MM.1S (cell line): Measurements from ENCODE around the gene SETD3.

Experiments
- DNase-seq: peaks from one replicate; pipeline ENCODE4 v3.0.0-alpha.2; 2015
- H2AFZ ChIP-seq: fragments of 300-600 bp; sonication (generic); 2 replicates; pipeline ENCODE4 v1.6.0; 2016; ENCODE audit warnings: antibody characterized with exemption, low read length
- H3F3A ChIP-seq: fragments of 300-600 bp; sonication (generic); 2 replicates; pipeline ENCODE4 v1.6.1; 2016; ENCODE audit warnings: mild to moderate bottlenecking, antibody characterized with exemption, low read length, moderate library complexity, mixed read lengths; ENCODE audit not compliant: insufficient read depth
- H3K27ac ChIP-seq: fragments of 300-600 bp; sonication (generic); 2 replicates; pipeline ENCODE4 v1.5.1; 2016; ENCODE audit warnings: mild to moderate bottlenecking, low read length
- H3K27me3 ChIP-seq: fragments of 300-600 bp; sonication (generic); replicated peaks from 2 replicates; pipeline ENCODE4 v1.6.0; 2016; ENCODE audit warnings: low read length; ENCODE audit not compliant: insufficient read depth
- H3K36me3 ChIP-seq: fragments of 300-600 bp; sonication (generic); replicated peaks from 2 replicates; pipeline ENCODE4 v1.6.1; 2016; ENCODE audit warnings: mild to moderate bottlenecking, low read length, mixed read lengths; ENCODE audit not compliant: insufficient read depth
- H3K4me1 ChIP-seq: fragments of 300-600 bp; sonication (generic); 2 replicates; pipeline ENCODE4 v1.6.1; 2016; ENCODE audit warnings: low read length, mixed read lengths
- H3K4me2 ChIP-seq: fragments of 300-600 bp; sonication (generic); 2 replicates; pipeline ENCODE4 v1.6.0; 2016; ENCODE audit warnings: low read depth, low read length
- H3K4me3 ChIP-seq: fragments of 300-600 bp; sonication (generic); 2 replicates; pipeline ENCODE4 v1.5.1; 2016; ENCODE audit warnings: low read length, mixed read lengths
- H3K79me2 ChIP-seq: fragments of 300-600 bp; sonication (generic); 2 replicates; pipeline ENCODE4 v1.6.1; 2016; ENCODE audit warnings: mixed run types, low read length, mixed read lengths
- H3K9ac ChIP-seq: fragments of 300-600 bp; sonication (generic); 2 replicates; pipeline ENCODE4 v1.6.1; 2016; ENCODE audit warnings: low read length, mixed read lengths
- H3K9me2 ChIP-seq: fragments of 300-600 bp; sonication (generic); replicated peaks from 2 replicates; pipeline ENCODE4 v1.6.1; 2016; ENCODE audit warnings: mild to moderate bottlenecking, low read length, mixed read lengths; ENCODE audit not compliant: insufficient read depth
- H3K9me3 ChIP-seq: fragments of 300-600 bp; sonication (generic); replicated peaks from 2 replicates; pipeline ENCODE4 v1.6.1; 2016; ENCODE audit warnings: mild to moderate bottlenecking, low read length, mixed read lengths; ENCODE audit not compliant: insufficient read depth
- H4K20me1 ChIP-seq: fragments of 300-600 bp; sonication (generic); 2 replicates; pipeline ENCODE4 v1.6.1; 2016; ENCODE audit warnings: mild to moderate bottlenecking, low read length, moderate library complexity, mixed read lengths; ENCODE audit not compliant: insufficient read depth
- EZH2 ChIP-seq: fragments of 300-600 bp; sonication (generic); optimal IDR thresholded peaks from 2 replicates; pipeline ENCODE3; 2017; ENCODE audit warnings: low read depth, mild to moderate bottlenecking, antibody characterized with exemption, low read length, mixed read lengths
- EZH2phosphoT487 ChIP-seq: fragments of 300-600 bp; sonication (generic); IDR thresholded peaks from 2 replicates; pipeline ENCODE4 v1.6.1; 2018; ENCODE audit warnings: antibody characterized with exemption, low read length
- TF ChIP-seq, protein P1 (sequence below): fragments of 300-600 bp; sonication (generic); IDR thresholded peaks from 2 replicates; pipeline ENCODE4 v1.5.1; 2016; ENCODE audit warnings: antibody characterized with exemption, low read length, mixed read lengths

The SETD3 gene

DNA sequence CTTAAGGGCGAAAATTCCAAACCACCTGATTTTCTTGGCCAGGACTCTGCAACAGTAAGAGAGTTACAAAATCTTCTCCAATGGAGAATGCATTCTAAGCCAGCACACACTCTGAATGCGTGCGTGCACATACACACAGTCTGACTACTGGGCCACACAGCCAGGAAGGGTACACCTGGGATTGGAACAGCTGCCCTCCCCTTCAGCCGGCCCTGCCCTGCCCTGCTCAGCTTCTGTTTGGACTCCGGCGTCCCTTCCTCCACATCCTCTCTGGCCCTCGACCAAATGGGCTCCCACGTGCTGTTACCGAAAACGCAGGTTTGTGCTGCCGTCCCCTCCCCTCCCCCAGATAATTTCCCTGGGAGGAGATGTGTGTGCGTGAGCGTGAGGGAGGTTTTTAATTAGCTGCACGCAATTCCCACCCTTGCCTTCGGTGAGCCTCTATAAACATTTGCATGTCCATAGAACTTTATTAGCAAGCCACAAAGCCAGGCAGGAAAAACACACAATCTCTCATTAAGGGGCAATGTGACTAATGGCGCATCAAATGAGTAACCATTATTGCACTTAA, 43.5 kb upstream of the SETD3 start:
- no peaks in the 10 kb centered on the region for H3K4me1 ChIP-seq

GRCh38 chr14:99523704-99524055, 43.0 kb upstream of the SETD3 start:
- no peaks in the 10 kb centered on the region for H3K9me3 ChIP-seq
- no peak overlapping the region for H3K4me2 ChIP-seq
- no peaks in the 10 kb centered on the region for H3K36me3 ChIP-seq
- no peaks in the 10 kb centered on the region for H3K79me2 ChIP-seq
- no peak for DNase-seq
- H3K9ac ChIP-seq = no peak overlapping the region
- TF ChIP-seq EZH2 (no peak), EZH2phosphoT487 (no peak)
- TF ChIP-seq, protein P1, sequence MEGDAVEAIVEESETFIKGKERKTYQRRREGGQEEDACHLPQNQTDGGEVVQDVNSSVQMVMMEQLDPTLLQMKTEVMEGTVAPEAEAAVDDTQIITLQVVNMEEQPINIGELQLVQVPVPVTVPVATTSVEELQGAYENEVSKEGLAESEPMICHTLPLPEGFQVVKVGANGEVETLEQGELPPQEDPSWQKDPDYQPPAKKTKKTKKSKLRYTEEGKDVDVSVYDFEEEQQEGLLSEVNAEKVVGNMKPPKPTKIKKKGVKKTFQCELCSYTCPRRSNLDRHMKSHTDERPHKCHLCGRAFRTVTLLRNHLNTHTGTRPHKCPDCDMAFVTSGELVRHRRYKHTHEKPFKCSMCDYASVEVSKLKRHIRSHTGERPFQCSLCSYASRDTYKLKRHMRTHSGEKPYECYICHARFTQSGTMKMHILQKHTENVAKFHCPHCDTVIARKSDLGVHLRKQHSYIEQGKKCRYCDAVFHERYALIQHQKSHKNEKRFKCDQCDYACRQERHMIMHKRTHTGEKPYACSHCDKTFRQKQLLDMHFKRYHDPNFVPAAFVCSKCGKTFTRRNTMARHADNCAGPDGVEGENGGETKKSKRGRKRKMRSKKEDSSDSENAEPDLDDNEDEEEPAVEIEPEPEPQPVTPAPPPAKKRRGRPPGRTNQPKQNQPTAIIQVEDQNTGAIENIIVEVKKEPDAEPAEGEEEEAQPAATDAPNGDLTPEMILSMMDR = no peak
- no peaks in the 10 kb centered on the region for H3F3A ChIP-seq
- no peak overlapping the region for H3K4me3 ChIP-seq
- no peaks in the 10 kb centered on the region for H3K27me3 ChIP-seq
- no peak overlapping the region for H2AFZ ChIP-seq
- no peaks in the 10 kb centered on the region for H3K4me1 ChIP-seq
- no peaks in the 10 kb centered on the region for H4K20me1 ChIP-seq
- H3K27ac ChIP-seq = no peak overlapping the region
- no peaks in the 10 kb centered on the region for H3K9me2 ChIP-seq

More for the DNA sequence above, 43.5 kb upstream of the SETD3 start:
- Histone ChIP-seq H2AFZ (no peak overlapping the region), H3K36me3 (no peaks in the 10 kb centered on the region), H3K79me2 (no peaks in the 10 kb centered on the region), H3K27me3 (no peaks in the 10 kb centered on the region), H3K27ac (no peak overlapping the region), H3K9me2 (no peaks in the 10 kb centered on the region), H3K4me3 (no peak overlapping the region), H3K9me3 (no peaks in the 10 kb centered on the region), H3F3A (no peaks in the 10 kb centered on the region), H3K4me2 (no peak overlapping the region), H3K9ac (no peak overlapping the region), H4K20me1 (no peaks in the 10 kb centered on the region)
- TF ChIP-seq EZH2phosphoT487 = no peak
- TF ChIP-seq EZH2 = no peak
- TF ChIP-seq, protein P1 = no peak
- DNase-seq = no peak

GRCh38 chr14:99522934-99523703, 42.5 kb upstream of the SETD3 start:
- H3K36me3 ChIP-seq = no peaks in the 10 kb centered on the region
- no peaks in the 10 kb centered on the region for H3K4me1 ChIP-seq
- DNase-seq = no peak
- H2AFZ ChIP-seq = no peak overlapping the region
- H3F3A ChIP-seq = no peaks in the 10 kb centered on the region
- TF ChIP-seq EZH2phosphoT487 = no peak
- TF ChIP-seq, protein P1 = no peak
- TF ChIP-seq EZH2 = no peak
- H4K20me1 ChIP-seq = no peaks in the 10 kb centered on the region
- H3K27me3 ChIP-seq = no peaks in the 10 kb centered on the region
- H3K4me2 ChIP-seq = no peak overlapping the region
- no peaks in the 10 kb centered on the region for H3K79me2 ChIP-seq
- no peak overlapping the region for H3K9ac ChIP-seq
- no peak overlapping the region for H3K4me3 ChIP-seq
- no peaks in the 10 kb centered on the region for H3K9me3 ChIP-seq
- H3K27ac ChIP-seq = no peak overlapping the region
- no peaks in the 10 kb centered on the region for H3K9me2 ChIP-seq
